Kidney epithelial cell (primary cell): ENCODE measurements around the gene CCR5AS.
"Not testable (repeated sequence)": the region's sequence is repeated elsewhere in the genome, so short reads cannot be mapped to it uniquely, and the experiment has no call there.

Experiments
- DNase-seq: peaks from one replicate; pipeline ENCODE4 v3.0.0-alpha.2; 2010; ENCODE audit warnings: low read depth
- H3K27me3 ChIP-seq: 2 replicates; pipeline ENCODE4 v1.6.0; 2011; ENCODE audit warnings: low read length; ENCODE audit not compliant: control insufficient read depth, insufficient read depth
- H3K36me3 ChIP-seq: 2 replicates; pipeline ENCODE4 v1.5.1; 2011; ENCODE audit warnings: low read length; ENCODE audit not compliant: control insufficient read depth, insufficient read depth
- H3K4me3 ChIP-seq: 2 replicates; pipeline ENCODE4 v1.5.1; 2011; ENCODE audit warnings: low read depth, mild to moderate bottlenecking, control low read depth, low read length
- TF ChIP-seq, protein P1 (sequence below): IDR thresholded peaks from 2 replicates; pipeline ENCODE4 v1.5.1; 2011; ENCODE audit warnings: mild to moderate bottlenecking, moderate library complexity, low read length, control low read depth, inconsistent platforms; ENCODE audit not compliant: insufficient read depth, poor library complexity, severe bottlenecking

The CCR5AS gene

DNA sequence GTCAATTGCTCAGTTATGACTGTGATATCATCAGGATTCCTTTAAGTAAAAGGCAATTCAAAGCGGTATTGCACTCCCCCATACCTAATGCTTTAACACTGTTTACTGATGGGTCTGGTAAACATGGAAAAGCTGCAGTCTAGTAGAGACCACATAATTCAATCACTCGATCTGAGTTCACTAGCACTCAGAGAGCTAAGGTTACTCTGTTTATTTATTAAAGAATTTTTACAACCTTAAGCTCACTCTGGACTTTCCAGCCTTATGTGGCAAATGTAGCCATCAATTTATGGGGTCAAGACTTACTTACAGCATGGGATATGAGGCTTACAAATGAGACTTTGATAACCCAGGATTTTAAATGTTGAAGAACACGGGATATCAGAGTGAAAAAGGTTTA is 71.3 kb downstream of the CCR5AS start:
- TF ChIP-seq, protein P1, sequence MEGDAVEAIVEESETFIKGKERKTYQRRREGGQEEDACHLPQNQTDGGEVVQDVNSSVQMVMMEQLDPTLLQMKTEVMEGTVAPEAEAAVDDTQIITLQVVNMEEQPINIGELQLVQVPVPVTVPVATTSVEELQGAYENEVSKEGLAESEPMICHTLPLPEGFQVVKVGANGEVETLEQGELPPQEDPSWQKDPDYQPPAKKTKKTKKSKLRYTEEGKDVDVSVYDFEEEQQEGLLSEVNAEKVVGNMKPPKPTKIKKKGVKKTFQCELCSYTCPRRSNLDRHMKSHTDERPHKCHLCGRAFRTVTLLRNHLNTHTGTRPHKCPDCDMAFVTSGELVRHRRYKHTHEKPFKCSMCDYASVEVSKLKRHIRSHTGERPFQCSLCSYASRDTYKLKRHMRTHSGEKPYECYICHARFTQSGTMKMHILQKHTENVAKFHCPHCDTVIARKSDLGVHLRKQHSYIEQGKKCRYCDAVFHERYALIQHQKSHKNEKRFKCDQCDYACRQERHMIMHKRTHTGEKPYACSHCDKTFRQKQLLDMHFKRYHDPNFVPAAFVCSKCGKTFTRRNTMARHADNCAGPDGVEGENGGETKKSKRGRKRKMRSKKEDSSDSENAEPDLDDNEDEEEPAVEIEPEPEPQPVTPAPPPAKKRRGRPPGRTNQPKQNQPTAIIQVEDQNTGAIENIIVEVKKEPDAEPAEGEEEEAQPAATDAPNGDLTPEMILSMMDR = no peak

DNA sequence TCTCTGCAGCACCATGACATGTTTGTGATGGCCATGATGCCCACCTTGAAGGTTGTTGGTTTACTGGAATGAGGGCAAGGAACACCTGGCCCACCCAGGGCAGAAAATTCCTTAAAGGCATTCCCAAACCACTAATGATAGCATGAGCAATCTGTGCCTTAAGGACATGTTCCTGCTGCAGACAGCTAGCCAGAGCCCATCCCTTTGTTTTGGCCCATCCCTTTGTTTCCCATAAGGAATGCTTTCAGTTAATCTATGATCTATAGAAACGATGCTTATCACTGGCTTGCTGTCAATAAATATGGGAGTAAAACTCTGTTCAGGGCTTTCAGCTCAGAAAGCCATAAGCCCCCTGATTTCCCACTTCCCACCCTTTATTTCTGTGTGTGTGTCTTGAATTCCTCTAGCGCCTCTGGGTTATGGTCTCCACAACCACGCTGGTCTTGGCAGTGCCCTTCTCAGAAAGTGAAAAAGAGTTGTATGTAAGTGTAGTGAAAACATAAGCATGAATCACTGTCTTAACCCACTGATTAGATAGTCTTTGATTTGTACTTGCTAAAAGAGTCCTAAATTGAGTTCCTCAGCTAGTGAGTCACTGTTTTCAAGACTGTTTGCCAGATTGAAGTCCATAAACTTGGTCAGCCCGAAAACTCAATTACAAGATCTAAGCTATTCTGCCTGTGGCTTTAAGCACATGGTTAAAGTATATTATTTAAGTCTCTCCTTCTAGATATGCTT is 72.0 kb downstream of the CCR5AS start:
- Histone ChIP-seq H3K36me3 (no peaks in the 10 kb centered on the region), H3K4me3 (no peak overlapping the region), H3K27me3 (no peaks in the 10 kb centered on the region)
- peak; percentile 45 for DNase-seq
- TF ChIP-seq, protein P1 = no peak

More for the DNA sequence above, 71.3 kb downstream of the CCR5AS start:
- no peak for DNase-seq
- H3K4me3 ChIP-seq = no peak overlapping the region
- H3K27me3 ChIP-seq = no peaks in the 10 kb centered on the region
- no peaks in the 10 kb centered on the region for H3K36me3 ChIP-seq

DNA sequence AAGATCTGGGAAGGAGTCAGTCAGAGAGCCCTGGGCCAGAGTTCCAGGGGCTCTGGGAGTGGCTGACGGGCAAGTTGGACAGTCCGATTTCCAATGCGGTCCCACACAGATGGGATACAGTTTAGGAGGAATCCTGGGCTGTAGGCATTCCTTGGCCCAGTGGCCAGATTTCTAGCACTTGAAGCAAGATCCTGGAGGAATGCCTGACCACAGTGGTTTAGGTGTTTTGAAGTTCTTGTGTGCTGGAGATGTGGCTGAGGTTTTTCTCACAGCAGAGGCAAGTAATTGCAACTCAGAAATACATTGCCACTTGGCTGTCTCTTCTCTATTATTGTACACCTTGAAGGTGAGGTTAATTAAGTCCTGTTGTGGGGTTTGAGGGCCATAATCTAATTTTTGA is 76.2 kb downstream of the CCR5AS start:
- not testable (repeated sequence) for H3K4me3 ChIP-seq, H3K27me3 ChIP-seq, H3K36me3 ChIP-seq, DNase-seq

DNA sequence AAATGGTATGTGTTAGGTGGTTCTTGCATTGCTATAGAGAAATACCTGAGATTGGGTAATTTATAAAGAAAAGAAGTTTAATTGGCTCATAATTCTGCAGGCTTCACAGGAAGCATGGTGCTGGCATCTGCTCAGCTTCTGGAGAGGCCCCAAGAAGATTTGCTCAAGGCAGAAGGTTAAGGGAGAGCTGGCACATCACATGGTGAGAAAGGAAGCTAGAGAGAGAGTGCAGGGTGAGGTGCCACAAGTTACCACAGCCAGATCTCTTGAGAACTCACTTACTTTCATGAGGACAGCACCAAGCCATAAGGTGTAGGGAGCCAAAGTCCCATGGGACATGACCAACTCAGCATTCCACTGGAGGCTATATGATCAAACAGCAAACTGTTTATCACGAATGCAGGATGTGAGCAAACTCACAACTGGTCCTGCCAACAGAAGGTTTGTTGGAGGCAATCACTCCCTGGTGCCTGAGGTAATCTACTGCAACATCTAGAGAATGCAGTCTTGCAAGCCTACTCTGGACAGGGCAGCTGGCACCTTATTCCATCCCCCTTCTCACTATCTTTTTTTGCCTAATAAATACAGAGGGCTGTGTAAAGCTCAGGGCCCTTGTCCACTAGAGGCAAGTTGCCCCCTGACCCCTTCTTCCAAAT is 81.1 kb downstream of the CCR5AS start:
- TF ChIP-seq, protein P1 = no peak
- Histone ChIP-seq H3K36me3 (no peaks in the 10 kb centered on the region), H3K4me3 (no peak overlapping the region), H3K27me3 (no peaks in the 10 kb centered on the region)
- no peak for DNase-seq

DNA sequence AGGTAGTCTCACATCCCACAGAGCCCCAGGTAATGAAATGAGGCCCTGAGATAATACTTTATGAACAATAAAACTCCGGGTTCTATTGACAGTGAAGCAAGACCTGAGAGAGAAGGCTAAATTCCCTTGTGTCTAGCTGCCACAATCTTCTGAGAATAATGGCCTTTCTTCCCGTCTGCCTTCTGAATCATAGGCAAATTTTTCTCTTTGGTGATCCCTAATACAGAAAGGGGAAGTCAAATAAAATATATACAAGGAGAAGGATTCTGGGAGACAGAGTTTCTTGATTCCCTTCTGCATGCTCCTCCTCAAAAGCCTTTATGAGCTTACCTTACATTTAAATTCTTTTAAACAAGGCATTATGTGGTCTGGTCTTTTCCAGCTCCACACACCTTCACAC is 82.8 kb downstream of the CCR5AS start:
- no peaks in the 10 kb centered on the region for H3K27me3 ChIP-seq
- no peak overlapping the region for H3K4me3 ChIP-seq
- H3K36me3 ChIP-seq = no peaks in the 10 kb centered on the region
- TF ChIP-seq, protein P1 = no peak
- no peak for DNase-seq

DNA sequence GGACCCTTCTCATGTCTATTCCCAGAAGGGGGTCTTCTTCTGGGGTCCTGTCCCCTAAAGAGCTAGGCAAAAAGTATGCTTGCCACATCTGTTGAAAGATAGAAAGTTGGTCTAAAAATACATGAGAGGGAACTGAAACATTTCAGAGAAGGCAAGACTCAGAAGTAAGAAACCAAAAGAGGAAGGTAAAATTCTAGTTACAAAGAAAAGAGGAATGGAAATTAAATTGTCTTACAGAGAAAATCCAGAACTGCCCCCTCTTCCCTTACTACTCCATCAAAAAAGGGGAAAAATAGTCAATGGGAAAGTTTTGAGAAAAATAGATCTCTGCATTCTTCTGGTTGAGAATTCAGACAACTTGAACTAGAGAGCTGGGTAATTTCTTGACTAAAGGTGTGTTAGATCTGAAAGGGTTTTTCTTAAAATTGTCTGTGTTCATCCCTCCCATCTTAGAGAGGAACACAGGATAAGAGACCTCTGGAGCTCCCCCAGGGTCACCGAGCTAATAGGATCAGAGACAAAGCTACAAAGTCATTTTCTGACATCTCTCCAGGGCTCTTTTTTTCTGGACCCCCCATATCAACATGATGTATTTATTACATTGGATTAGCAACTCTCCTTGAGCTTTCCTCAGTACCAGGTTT is 85.3 kb downstream of the CCR5AS start:
- no peak for DNase-seq
- TF ChIP-seq, protein P1 = no peak
- Histone ChIP-seq H3K36me3 (no peaks in the 10 kb centered on the region), H3K4me3 (no peak overlapping the region), H3K27me3 (no peaks in the 10 kb centered on the region)
